Gastrocnemius medialis (tissue), 4 donors: ENCODE measurements around the gene TBC1D30. TPM values are rescaled to one million over a fixed set of nuclear protein-coding genes. Genes with fewer than 3 reads are reported as not detected.
"Not testable (repeated sequence)": the region's sequence is repeated elsewhere in the genome, so short reads cannot be mapped to it uniquely, and the experiment has no call there.

ENCODE experiments used
- ATAC-seq, 2 donors: fragments of 150-250 bp; one replicate each; pipeline ENCODE4 v1.9.1; 2016
- DNase-seq, 2 donors: peaks; one replicate each; pipeline ENCODE4 v3.0.0-alpha.2; 2019
- H3K27ac ChIP-seq, 4 donors: fragments of 200-600 bp; sonication (generic); 1 replicate in 1 of 4; 2 replicates in 3 of 4; pipeline ENCODE4 v1.5.1; 2016 to 2018; ENCODE audit warnings: mild to moderate bottlenecking in 2 of 4, moderate library complexity in 1 of 4
- H3K27me3 ChIP-seq, 3 donors: fragments of 200-600 bp; sonication (generic) in 2 of 3; 1 replicate in 1 of 3; 2 replicates in 2 of 3; pipeline versions ENCODE4 v1.5.1 to v1.6.0; 2016 to 2019; ENCODE audit warnings: mild to moderate bottlenecking in 1 of 3, moderate library complexity in 1 of 3
- H3K36me3 ChIP-seq, 2 donors: fragments of 200-600 bp; sonication (generic) in 1 of 2; one replicate each; pipeline ENCODE4 v1.5.1; 2017 to 2018
- H3K4me1 ChIP-seq, 2 donors: fragments of 200-600 bp; sonication (generic) in 1 of 2; one replicate each; pipeline ENCODE4 v1.5.1; 2016 to 2017; ENCODE audit warnings: mild to moderate bottlenecking in 2 of 2
- H3K4me3 ChIP-seq, 4 donors: fragments of 200-600 bp; sonication (generic) in 3 of 4; 1 replicate in 1 of 4; 2 replicates in 3 of 4; pipeline ENCODE4 v1.5.1; 2016 to 2019; ENCODE audit warnings: mild to moderate bottlenecking in 2 of 4
- H3K9me3 ChIP-seq, 3 donors: fragments of 200-600 bp; sonication (generic) in 2 of 3; 1 replicate in 1 of 3; 2 replicates in 2 of 3; pipeline ENCODE4 v1.5.1; 2016 to 2019
- POLR2A ChIP-seq, 2 donors: fragments of 450-650 bp; IDR thresholded peaks; one replicate each; pipeline ENCODE4 v1.6.1; 2017; ENCODE audit warnings: antibody characterized with exemption in 2 of 2, mild to moderate bottlenecking in 2 of 2, moderate library complexity in 2 of 2
- in situ Hi-C, 4 donors: fragments of 200-750 bp; cut with MboI; loops; one replicate each; pipeline versions ENCODE4 v1.15.0 to v1.8.0; 2017; ENCODE audit warnings: low sequenced_read_pairs in 4 of 4
- intact Hi-C: fragments of 100-400 bp; cut with DNase I; formaldehyde crosslinking; loops from one replicate; pipeline ENCODE4 v1.15.1; 2023; ENCODE audit warnings: low total_unique reads
- total RNA-seq, 4 donors: library from RNA; depleted of rRNA; stranded (reverse); fragments of >200 nt; gene quantifications; one replicate each; pipeline versions ENCODE4 v1.1.0 to v1.2.3, GENCODE V29; 2016
- TF ChIP-seq, protein P1 (sequence below), 5 experiments: fragments of 450-650 bp in 3 of 5; fragments of 200-600 bp in 2 of 5; sonication (generic) in 2 of 5; IDR thresholded peaks in 4 of 5; conservative IDR thresholded peaks in 1 of 5; 1 replicate in 4 of 5; 2 replicates in 1 of 5; pipeline ENCODE4 v1.5.1; 2016 to 2019; ENCODE audit warnings: antibody characterized with exemption in 5 of 5, mild to moderate bottlenecking in 3 of 5, moderate library complexity in 3 of 5

The TBC1D30 gene
- total RNA-seq, 4 donors from 2014 or later, result 0.07 to 3.8 (median 0.87) TPM

DNA sequence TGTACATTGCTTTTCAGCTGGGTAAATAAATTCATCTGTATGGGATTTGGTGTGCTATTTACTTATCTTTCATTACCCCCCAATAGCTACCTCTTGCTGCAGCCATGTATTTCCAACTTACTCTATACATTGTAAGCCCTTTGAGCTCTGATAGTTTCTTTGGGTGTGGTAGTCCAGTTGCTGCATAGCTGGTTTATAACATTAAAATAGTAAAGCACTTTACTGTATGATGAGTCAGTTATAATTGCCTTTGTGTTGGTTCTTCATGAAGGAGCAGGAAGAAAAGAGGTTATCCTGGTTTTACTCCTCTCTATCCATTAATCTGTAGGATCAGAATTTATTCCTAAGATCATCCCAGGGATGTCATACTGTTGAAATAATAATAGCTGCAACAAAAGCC is 15.7 kb downstream of the TBC1D30 start:
- in situ Hi-C loops, result no loop called here
- DNase-seq, result no peak

DNA sequence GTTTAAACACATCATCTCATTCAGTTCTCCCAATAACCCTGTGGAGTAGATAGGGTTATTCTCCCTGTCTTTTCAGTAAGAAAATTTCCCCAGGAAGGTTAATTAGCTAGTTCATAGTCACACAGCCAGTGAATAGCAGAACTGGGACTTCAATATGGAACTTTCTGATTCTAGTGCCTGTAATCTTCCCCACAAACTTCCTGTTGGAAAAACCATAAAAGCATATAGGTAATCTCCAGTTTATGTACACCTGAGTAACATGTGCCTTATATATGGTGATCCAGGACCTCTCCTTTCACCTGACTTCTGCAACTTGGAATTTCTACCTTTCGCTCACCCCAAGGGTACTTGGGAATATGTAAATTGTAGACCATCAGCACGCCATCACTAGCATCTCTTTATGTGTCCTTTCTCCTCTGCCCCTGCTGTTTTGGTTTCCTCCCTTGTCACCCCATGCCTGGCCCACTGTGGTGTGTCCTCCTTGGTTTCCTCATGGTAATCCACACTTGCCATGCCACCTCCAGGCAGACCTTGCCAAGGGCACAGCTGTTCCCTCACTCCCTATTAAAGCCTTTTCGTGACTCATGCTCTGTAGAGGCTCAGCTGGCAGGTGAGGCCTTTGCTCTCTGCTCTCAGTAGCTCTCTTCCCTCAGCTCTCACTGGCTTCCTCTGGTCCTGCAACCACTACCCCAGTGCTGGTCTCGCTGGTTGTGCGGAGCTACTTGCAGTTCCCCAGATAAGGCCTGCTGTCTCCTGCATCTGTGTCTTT is 16.7 kb downstream of the TBC1D30 start:
- no peak overlapping the region for H3K4me3 ChIP-seq
- H3K36me3 ChIP-seq, result no peaks in the 10 kb centered on the region
- H3K27ac ChIP-seq, result no peak overlapping the region
- no peak for TF ChIP-seq POLR2A (IDR thresholded peaks at IDR 0.05)
- TF ChIP-seq, protein P1, sequence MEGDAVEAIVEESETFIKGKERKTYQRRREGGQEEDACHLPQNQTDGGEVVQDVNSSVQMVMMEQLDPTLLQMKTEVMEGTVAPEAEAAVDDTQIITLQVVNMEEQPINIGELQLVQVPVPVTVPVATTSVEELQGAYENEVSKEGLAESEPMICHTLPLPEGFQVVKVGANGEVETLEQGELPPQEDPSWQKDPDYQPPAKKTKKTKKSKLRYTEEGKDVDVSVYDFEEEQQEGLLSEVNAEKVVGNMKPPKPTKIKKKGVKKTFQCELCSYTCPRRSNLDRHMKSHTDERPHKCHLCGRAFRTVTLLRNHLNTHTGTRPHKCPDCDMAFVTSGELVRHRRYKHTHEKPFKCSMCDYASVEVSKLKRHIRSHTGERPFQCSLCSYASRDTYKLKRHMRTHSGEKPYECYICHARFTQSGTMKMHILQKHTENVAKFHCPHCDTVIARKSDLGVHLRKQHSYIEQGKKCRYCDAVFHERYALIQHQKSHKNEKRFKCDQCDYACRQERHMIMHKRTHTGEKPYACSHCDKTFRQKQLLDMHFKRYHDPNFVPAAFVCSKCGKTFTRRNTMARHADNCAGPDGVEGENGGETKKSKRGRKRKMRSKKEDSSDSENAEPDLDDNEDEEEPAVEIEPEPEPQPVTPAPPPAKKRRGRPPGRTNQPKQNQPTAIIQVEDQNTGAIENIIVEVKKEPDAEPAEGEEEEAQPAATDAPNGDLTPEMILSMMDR (IDR thresholded peaks at IDR 0.05 in 4 of 5, conservative IDR thresholded peaks at IDR 0.05 in 1 of 5), result no peak
- no peak for ATAC-seq
- no peak for DNase-seq
- no peaks in the 10 kb centered on the region for H3K9me3 ChIP-seq
- intact Hi-C loops, result no loop called here
- in situ Hi-C loops, result no loop called here
- no peaks in the 10 kb centered on the region for H3K4me1 ChIP-seq
- no peaks in the 10 kb centered on the region for H3K27me3 ChIP-seq

More for the DNA sequence above, 15.7 kb downstream of the TBC1D30 start:
- H3K4me1 ChIP-seq, result no peaks in the 10 kb centered on the region
- no peak overlapping the region for H3K4me3 ChIP-seq
- H3K27me3 ChIP-seq, result no peaks in the 10 kb centered on the region
- intact Hi-C loops, result no loop called here
- no peaks in the 10 kb centered on the region for H3K9me3 ChIP-seq
- H3K27ac ChIP-seq, result no peak overlapping the region
- TF ChIP-seq, protein P1 (IDR thresholded peaks at IDR 0.05 in 4 of 5, conservative IDR thresholded peaks at IDR 0.05 in 1 of 5), result no peak
- no peak for TF ChIP-seq POLR2A (IDR thresholded peaks at IDR 0.05)
- H3K36me3 ChIP-seq, result no peaks in the 10 kb centered on the region
- no peak for ATAC-seq

DNA sequence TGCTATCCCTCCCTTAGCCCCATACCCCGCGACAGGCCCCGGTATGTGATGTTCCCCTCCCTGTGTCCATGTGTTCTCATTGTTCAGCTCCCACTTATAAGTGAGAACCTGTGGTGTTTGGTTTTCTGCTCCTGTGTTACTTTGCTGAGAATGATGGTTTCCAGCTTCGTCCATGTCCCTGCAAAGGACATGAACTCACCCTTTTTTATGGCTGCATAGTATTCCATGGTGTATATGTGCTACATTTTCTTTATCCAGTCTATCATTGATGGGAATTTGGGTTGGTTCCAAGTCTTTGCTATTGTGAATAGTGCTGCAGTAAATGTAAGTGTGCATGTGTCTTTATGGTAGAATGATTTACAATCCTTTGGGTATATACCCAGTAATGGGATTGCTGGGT is 24.0 kb downstream of the TBC1D30 start:
- H3K4me1 ChIP-seq, ATAC-seq, H3K4me3 ChIP-seq, H3K27ac ChIP-seq, H3K9me3 ChIP-seq, H3K36me3 ChIP-seq, DNase-seq, intact Hi-C loops, in situ Hi-C loops, H3K27me3 ChIP-seq: not testable (repeated sequence)

DNA sequence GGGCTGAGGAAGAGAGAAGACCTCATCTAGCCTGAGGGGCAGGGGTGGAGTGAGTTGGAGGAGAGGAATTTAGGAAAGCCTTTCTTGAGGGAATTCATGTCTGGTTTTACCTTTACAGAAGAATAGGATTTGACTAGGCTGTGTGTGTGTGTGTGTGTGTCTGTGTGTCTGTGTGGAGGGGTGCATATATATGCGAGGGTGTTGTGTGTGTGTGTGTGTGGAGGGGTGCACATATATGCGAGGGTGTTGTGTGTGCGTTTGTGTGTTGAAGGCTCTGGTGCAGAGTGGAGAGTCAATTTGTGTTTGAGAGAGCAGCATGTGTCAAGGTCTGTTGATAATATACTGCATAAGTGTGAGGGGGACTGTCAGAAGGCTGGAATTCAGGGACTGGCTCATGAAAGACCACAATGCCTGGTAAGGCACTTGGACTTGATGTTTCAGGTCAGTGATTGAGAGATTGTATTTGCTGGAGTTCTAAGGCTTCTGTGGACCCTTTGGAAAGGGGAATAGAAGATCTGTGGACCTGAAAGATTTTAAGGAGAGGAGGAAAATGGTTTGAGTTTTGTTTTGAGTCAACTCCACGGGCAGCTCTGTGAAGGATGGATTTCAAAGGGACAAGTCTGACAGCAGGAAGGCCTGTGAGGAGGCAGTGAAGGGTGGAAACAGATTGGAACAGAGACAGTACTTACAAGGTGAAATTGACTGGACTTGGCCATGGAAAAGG is 34.6 kb downstream of the TBC1D30 start:
- H3K27me3 ChIP-seq, result no peaks in the 10 kb centered on the region
- DNase-seq (no peak), ATAC-seq (no peak)
- intact Hi-C loops (no loop called here), in situ Hi-C loops (no loop called here)
- H3K4me3 ChIP-seq, result no peak overlapping the region
- no peaks in the 10 kb centered on the region for H3K4me1 ChIP-seq
- no peaks in the 10 kb centered on the region for H3K9me3 ChIP-seq
- H3K27ac ChIP-seq, result no peak overlapping the region
- no peak for TF ChIP-seq POLR2A (IDR thresholded peaks at IDR 0.05)
- TF ChIP-seq, protein P1 (IDR thresholded peaks at IDR 0.05 in 4 of 5, conservative IDR thresholded peaks at IDR 0.05 in 1 of 5), result no peak
- no peaks in the 10 kb centered on the region for H3K36me3 ChIP-seq

DNA sequence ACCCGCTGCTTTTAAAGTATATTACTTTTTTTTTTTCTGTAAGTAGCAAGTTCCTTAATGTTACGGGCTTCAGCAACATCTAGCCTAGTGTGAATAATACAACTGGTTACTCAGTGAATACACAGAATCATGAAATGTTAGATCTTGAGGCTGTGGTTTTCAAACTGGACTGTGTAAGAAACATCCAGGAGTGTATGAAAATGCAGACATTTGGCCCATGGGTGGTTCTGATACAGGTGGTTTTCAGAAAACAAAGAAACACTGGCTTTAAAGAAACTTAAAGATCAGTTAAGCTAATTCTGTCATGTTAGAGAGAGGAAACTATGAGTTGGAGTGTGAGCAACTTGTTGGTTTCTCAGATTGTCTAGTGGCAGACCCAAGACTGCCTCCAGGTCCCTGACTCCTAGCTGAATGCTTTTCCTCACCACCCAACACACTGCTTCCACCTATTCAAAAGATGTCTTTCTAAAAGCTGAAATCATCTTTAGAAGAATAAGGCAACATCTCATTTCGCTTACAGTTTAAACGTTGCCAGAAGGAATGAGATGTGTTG is 36.1 kb downstream of the TBC1D30 start:
- no peak for DNase-seq
- intact Hi-C loops, result no loop called here
- no peak for ATAC-seq
- Histone ChIP-seq H3K9me3 (no peaks in the 10 kb centered on the region), H3K36me3 (no peaks in the 10 kb centered on the region), H3K27me3 (no peaks in the 10 kb centered on the region), H3K4me3 (no peak overlapping the region), H3K4me1 (no peaks in the 10 kb centered on the region), H3K27ac (no peak overlapping the region)
- in situ Hi-C loops, result no loop called here
- no peak for TF ChIP-seq POLR2A (IDR thresholded peaks at IDR 0.05)
- TF ChIP-seq, protein P1 (IDR thresholded peaks at IDR 0.05 in 4 of 5, conservative IDR thresholded peaks at IDR 0.05 in 1 of 5), result no peak
